Measurements from ENCODE around the gene GAK. TPM values are rescaled to one million over a fixed set of nuclear protein-coding genes. Genes with fewer than 3 reads are reported as not detected.

Gene GAK
- total and polyA plus RNA-seq, 2 of the 4 experiments (the other 2 are of a cell fraction) = 45.1 to 133 TPM

DNA sequence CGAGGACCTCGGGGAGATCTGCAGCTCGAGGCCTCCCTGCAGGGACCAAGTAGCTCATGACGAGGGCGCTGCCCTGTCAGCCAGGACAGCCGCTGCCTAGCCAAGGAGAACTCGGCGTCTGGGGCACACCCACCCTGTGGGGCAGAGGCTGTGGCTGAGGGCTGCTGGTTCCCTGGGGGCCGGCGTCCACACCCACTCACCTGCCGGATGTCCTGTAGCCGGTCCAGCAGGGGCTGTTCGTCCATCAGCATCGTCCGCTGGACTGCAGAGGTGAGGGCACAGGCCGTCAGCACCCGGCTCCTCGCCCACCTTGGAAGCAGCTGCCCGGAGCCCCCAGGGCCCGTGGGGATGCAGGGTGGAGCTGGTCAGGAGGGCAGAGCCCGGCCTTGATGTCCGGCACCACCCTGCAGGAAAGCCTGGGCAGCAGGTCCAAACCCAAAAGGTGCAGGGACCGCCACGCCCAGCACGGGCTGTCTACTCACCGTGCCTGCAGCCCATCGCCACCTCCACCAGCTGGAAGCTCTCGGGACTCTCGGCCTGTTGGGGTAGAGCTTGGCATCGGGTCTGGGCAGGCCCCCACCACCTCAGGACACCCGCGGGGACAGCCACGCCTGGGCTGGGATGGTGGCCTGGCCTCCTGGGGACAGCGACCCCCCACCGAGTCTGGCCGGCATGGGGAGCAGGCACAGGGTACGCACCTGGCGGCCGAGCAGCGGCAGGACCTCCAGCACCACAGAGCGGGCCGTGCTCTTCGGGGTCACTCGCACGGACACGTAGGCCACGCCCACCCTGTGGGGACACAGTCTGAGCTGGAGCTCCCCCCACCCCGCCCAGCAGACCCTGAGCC lies 34.4 kb upstream of the GAK start:
- no peak overlapping the region for H4K5ac ChIP-seq (ENCODE audit: low read depth, low read length)
- no peak overlapping the region for H3K4me3 ChIP-seq (ENCODE audit: insufficient read depth, low read depth, low read length)
- DNase-seq (no peak), ATAC-seq (ENCODE audit: low read depth) (no peak)
- peak overlapping the region; percentile 8 for H2AK9ac ChIP-seq (replicated peaks; ENCODE audit: low read depth, low read length, poor library complexity)
- H3K4me1 ChIP-seq (ENCODE audit: control insufficient read depth, insufficient read depth, low read length) = no peaks in the 10 kb centered on the region
- H3K79me1 ChIP-seq (ENCODE audit: low read depth in 1 of 2, low read length in 2 of 2) = peaks cover 9 to 11% of the 10 kb centered on the region in 2 experiments; a peak in 2 of 4 replicates
- no peak overlapping the region for H4K91ac ChIP-seq (ENCODE audit: insufficient read depth, low read depth, low read length)
- no peak for TF ChIP-seq RAD21 (IDR thresholded peaks at IDR 0.05; ENCODE audit: low read length)
- no peak for TF ChIP-seq CHD1 (IDR thresholded peaks at IDR 0.05; ENCODE audit: low read depth, low read length)
- TF ChIP-seq, protein P1, sequence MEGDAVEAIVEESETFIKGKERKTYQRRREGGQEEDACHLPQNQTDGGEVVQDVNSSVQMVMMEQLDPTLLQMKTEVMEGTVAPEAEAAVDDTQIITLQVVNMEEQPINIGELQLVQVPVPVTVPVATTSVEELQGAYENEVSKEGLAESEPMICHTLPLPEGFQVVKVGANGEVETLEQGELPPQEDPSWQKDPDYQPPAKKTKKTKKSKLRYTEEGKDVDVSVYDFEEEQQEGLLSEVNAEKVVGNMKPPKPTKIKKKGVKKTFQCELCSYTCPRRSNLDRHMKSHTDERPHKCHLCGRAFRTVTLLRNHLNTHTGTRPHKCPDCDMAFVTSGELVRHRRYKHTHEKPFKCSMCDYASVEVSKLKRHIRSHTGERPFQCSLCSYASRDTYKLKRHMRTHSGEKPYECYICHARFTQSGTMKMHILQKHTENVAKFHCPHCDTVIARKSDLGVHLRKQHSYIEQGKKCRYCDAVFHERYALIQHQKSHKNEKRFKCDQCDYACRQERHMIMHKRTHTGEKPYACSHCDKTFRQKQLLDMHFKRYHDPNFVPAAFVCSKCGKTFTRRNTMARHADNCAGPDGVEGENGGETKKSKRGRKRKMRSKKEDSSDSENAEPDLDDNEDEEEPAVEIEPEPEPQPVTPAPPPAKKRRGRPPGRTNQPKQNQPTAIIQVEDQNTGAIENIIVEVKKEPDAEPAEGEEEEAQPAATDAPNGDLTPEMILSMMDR (conservative IDR thresholded peaks at IDR 0.05; ENCODE audit: low read depth, low read length) = no peak
- no peak for TF ChIP-seq FOS (IDR thresholded peaks at IDR 0.05; ENCODE audit: low read depth, low read length)
- TF ChIP-seq MAZ (IDR thresholded peaks at IDR 0.05; ENCODE audit: borderline replicate concordance, low read depth, low read length) = no peak
- TF ChIP-seq MAFK (IDR thresholded peaks at IDR 0.05; ENCODE audit: low read depth, low read length) = no peak
- TF ChIP-seq SMC3 (IDR thresholded peaks at IDR 0.05; ENCODE audit: low read depth, low read length) = no peak
- 91% methylated on average over 32 of the region's 48 CpGs; no CpG with 5 or more reads in 1 of the 2 experiments for WGBS, 2 experiments (ENCODE audit: extremely low coverage in 2 of 2, insufficient read length in 1 of 2)
- H2AK5ac ChIP-seq (ENCODE audit: low read depth, low read length) = no peak overlapping the region
- dilution Hi-C loops (cut with HindIII; ENCODE audit: low sequenced_read_pairs, unreplicated experiment) (no loop called here), in situ Hi-C loops (cut with MboI; ENCODE audit: low sequenced_read_pairs) (no loop called here), intact Hi-C loops (cut with micrococcal nuclease) (no loop called here)
- BruUV-seq (replicated peaks) = no TSS peak
- H3K9me3 ChIP-seq (ENCODE audit: control insufficient read depth, insufficient read depth, low read length) = no peaks in the 10 kb centered on the region
- ChIA-PET CTCF (no interaction called here), POLR2A (ENCODE audit: unreplicated experiment) (no interaction called here)
- H3K4me2 ChIP-seq (ENCODE audit: low read depth, low read length) = no peak overlapping the region
- no peak overlapping the region for H3K56ac ChIP-seq (ENCODE audit: extremely low read depth, insufficient read depth, low read length)
- no peak overlapping the region for H2BK5ac ChIP-seq (ENCODE audit: low read depth, low read length, poor library complexity, severe bottlenecking)
- no peaks in the 10 kb centered on the region for H3K27me3 ChIP-seq (ENCODE audit: control insufficient read depth, insufficient read depth, low read length)
- peaks cover 49% of the 10 kb centered on the region for H3K36me3 ChIP-seq (ENCODE audit: control insufficient read depth, insufficient read depth, low read length)
- no peak overlapping the region for H4K8ac ChIP-seq (ENCODE audit: low read depth in 2 of 2, low read length in 2 of 2)
- no peaks in the 10 kb centered on the region; the same call in 1 of the 2 replicates for H3K9me1 ChIP-seq (ENCODE audit: insufficient read depth, low read length)
- H2BK20ac ChIP-seq (ENCODE audit: low read depth, low read length) = no peak overlapping the region
- H4K20me1 ChIP-seq (ENCODE audit: insufficient read depth, low read length) = peaks cover 16% of the 10 kb centered on the region
- H3K9ac ChIP-seq (ENCODE audit: low read depth, low read length) = no peak overlapping the region
- no peak overlapping the region for H3K23ac ChIP-seq (ENCODE audit: low read depth, low read length)
- H3K14ac ChIP-seq (replicated peaks; ENCODE audit: low read depth, low read length) = no peak overlapping the region
- H2AFZ ChIP-seq (replicated peaks; ENCODE audit: low read length, poor library complexity) = no peak overlapping the region
- H3K4ac ChIP-seq (ENCODE audit: low read depth, low read length) = no peak overlapping the region
- H3K27ac ChIP-seq (ENCODE audit: insufficient read depth, low read length) = no peak overlapping the region
- no peak overlapping the region for H2BK15ac ChIP-seq (ENCODE audit: low read depth, low read length)
- H3K18ac ChIP-seq (ENCODE audit: low read depth, low read length) = no peak overlapping the region
- no peak overlapping the region for H2BK120ac ChIP-seq (ENCODE audit: low read depth, low read length)

Data from IMR-90 (cell line).